HG02938 (cell line): ENCODE measurements around the gene MUC5B.
"Not testable (repeated sequence)": the region's sequence is repeated elsewhere in the genome, so short reads cannot be mapped to it uniquely, and the experiment has no call there.

Experiments used
- ATAC-seq: cut with Tn5 transposase; IDR thresholded peaks from one replicate; pipeline ENCODE4 v1.9.1; 2021; ENCODE audit warnings: mild to moderate bottlenecking, moderate library complexity; ENCODE audit not compliant: unreplicated experiment

Gene MUC5B

DNA sequence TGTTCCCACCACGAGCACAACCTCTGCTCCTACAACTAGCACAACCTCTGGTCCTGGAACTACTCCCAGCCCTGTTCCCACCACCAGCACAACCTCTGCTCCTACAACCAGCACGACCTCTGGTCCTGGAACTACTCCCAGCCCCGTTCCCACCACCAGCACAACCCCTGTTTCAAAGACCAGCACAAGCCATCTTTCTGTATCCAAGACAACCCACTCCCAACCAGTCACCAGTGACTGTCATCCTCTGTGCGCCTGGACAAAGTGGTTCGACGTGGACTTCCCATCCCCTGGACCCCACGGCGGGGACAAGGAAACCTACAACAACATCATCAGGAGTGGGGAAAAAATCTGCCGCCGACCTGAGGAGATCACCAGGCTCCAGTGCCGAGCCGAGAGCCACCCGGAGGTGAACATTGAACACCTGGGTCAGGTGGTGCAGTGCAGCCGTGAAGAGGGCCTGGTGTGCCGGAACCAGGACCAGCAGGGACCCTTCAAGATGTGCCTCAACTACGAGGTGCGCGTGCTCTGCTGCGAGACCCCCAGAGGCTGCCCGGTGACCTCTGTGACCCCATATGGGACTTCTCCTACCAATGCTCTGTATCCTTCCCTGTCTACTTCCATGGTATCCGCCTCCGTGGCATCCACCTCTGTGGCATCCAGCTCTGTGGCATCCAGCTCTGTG, 30.9 kb upstream of the MUC5B start:
- ATAC-seq: not testable (repeated sequence)

DNA sequence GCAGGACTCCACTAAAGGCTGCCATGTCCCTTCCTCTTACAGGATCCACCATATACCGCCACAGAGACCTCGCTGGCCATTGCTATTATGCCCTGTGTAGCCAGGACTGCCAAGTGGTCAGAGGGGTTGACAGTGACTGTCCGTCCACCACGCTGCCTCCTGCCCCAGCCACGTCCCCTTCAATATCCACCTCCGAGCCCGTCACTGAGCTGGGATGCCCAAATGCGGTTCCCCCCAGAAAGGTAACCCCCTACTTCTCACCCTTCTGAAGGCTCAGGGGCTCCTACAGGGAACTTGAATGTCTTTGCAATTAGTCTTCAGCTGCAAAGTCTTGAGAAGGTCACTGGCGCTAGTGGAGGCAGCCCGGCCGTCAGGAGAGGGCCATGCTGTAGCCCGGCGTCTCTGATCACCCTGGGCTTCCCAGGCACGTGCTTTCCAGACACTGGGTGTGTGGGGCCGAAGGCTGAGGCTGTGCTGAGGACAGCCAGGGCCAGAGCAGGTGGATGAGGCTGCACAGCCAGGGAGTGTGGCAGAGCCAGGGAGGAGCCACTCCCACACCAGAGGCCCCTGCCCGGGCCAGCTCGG, 30.0 kb upstream of the MUC5B start:
- no peak for ATAC-seq

DNA sequence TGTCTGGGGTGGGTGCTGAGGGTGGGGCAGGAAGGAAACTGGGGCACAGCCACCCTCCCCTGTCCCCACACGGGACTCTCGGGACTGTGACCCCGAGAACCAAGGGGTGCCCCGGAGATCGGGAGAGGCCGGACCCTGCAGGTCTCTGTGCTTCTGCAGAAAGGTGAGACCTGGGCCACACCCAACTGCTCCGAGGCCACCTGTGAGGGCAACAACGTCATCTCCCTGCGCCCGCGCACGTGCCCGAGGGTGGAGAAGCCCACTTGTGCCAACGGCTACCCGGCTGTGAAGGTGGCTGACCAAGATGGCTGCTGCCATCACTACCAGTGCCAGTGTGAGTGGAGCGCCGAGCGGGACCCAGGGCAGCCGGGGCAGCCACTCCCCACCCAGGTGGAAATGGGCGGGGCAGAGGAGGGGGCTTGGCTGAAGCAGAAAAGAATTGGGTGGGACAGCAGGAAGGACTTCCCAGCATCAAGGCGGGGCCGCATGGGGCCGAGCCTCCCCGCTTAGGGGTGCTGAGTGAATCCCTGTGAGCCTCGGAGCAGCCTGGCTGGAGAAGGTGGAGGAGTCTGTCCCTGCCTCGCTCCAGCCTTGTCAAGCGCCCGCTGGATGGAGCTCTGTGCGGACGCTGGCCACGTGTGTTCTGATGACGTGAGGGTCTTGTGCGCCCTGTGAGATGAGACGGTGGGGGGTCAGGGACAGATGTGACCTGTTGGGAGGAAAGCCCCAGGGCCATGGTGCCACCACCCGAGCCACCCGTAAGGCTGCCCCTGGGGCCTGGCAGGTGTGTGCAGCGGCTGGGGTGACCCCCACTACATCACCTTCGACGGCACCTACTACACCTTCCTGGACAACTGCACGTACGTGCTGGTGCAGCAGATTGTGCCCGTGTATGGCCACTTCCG, 29.3 kb upstream of the MUC5B start:
- no peak for ATAC-seq

DNA sequence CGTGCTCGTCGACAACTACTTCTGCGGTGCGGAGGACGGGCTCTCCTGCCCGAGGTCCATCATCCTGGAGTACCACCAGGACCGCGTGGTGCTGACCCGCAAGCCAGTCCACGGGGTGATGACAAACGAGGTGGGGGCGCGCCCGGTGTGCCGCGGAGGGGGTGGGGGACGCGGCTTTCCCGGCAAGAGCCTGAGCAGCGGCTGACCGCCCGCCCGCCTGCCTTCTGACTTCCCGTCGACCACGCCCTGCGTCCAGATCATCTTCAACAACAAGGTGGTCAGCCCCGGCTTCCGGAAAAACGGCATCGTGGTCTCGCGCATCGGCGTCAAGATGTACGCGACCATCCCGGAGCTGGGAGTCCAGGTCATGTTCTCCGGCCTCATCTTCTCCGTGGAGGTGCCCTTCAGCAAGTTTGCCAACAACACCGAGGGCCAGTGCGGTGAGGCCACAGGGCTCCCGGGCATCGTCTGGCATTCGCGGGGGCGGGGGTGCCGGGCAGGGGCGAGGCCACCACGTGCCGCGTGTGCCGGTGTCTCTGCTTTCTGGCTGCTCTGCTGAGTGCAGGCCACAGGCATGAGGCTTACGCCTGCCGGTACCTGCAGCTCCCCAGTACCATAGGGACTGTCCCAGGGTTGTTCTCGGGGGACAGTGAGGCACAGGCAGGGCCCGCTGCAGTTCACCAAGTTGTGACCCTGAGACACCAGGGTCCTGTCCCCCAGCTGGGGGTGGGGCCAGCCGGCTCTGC, 28.5 kb upstream of the MUC5B start:
- ATAC-seq: no peak

DNA sequence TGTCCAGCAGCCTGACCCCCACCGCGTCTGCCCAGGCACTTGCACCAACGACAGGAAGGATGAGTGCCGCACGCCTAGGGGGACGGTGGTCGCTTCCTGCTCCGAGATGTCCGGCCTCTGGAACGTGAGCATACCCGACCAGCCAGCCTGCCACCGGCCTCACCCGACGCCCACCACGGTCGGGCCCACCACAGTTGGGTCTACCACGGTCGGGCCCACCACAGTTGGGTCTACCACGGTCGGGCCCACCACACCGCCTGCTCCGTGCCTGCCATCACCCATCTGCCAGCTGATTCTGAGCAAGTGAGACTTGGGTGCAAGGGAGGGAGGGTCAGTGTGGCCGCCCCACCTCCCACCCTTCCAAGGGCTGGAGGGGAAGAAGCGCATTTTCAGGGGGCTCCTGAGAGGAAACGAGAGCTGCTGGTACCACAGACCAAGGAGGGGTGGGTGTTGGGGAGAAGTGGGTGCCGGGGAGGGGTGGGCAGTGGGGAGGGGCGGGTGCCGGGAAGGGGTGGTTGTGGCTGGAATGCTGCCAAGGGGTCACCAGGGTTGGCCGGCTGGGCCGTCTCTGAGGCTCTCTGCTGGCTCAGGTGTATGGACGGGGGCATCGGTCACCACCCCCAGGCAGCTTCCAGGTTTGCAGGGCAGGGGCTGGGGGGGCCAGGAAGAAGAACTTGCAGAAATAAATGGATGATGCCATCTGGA, 27.7 kb upstream of the MUC5B start:
- no peak for ATAC-seq

DNA sequence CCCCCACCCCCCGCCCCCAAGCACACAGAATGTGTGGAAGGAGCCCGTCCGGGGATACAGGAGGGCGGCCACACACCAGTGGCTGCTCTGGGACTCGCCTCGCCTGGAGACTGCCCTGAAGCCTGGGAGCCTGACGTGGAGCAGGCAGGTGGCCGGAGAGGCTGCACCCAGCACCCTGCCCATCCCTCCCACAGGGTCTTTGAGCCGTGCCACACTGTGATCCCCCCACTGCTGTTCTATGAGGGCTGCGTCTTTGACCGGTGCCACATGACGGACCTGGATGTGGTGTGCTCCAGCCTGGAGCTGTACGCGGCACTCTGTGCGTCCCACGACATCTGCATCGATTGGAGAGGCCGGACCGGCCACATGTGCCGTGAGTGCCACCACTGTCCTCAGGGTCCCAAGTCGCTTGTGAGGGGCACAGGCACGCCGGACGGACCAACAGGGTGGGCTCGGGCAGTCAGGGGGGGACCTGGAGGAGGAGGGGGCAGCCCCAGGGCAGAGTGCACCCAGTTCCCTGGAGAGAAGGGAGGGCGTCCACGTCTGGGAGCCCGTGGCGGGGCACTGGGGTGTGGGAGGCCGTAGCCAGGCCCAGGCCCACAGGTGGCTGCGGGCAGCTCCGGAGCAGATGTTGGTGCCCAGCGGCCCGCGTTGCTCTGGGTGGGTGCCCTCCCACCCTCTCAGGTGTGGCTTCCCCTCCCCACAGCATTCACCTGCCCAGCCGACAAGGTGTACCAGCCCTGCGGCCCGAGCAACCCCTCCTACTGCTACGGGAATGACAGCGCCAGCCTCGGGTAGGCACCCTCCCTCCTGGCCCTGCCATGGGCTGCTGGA, 27.0 kb upstream of the MUC5B start:
- no peak for ATAC-seq

DNA sequence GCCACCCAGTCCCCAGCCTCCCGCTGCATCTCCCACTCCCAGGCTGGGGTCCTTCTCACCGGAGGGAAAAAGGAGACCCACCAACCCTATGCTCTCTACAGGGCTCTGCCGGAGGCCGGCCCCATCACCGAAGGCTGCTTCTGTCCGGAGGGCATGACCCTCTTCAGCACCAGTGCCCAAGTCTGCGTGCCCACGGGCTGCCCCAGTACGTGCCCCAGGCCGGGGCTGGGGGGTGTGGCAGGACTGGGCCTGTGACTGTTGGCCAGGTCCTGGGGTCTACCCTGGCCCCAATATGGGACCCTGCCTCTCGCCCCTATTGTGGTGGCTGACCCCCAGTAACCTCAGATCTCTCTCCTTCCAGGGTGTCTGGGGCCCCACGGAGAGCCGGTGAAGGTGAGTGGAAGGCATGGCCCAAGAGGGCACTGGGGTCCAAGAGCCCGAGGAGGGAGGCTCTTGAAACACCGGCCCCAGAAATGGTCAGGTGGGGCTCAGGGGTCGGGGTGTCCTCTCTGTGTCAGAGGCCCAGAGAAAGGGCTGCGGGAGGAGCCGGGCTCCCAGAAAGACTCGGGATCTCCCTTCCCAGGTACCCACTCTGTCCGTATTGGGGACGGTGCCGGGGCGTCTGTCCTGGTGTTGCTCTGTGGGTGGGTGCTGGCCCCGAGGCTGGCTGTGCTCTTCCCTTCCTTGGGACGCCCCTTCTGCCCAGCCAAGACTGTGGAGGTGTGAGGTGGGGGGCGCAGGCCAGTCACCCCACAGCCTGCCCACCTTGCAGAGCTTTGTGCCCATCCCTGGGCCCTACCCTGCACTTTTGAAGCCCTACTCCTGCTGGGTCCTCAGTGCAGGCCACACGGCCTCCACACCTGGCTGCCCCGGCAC, 26.1 kb upstream of the MUC5B start:
- no peak for ATAC-seq

DNA sequence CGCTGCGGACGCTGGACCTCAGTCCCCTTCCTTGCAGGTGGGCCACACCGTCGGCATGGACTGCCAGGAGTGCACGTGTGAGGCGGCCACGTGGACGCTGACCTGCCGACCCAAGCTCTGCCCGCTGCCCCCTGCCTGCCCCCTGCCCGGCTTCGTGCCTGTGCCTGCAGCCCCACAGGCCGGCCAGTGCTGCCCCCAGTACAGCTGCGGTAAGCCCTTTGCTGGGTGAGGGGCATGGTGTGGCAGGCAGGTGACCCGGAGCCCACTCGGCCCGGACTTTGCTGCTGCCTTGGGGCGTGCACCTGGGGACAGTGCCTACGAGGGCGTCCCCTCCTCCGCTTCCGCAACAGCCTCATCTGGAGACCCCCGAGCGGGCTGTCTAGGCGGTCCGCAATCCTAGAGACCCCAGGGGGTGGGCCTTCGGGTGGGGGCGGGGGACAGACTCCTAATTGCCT, 25.4 kb upstream of the MUC5B start:
- ATAC-seq: no peak

DNA sequence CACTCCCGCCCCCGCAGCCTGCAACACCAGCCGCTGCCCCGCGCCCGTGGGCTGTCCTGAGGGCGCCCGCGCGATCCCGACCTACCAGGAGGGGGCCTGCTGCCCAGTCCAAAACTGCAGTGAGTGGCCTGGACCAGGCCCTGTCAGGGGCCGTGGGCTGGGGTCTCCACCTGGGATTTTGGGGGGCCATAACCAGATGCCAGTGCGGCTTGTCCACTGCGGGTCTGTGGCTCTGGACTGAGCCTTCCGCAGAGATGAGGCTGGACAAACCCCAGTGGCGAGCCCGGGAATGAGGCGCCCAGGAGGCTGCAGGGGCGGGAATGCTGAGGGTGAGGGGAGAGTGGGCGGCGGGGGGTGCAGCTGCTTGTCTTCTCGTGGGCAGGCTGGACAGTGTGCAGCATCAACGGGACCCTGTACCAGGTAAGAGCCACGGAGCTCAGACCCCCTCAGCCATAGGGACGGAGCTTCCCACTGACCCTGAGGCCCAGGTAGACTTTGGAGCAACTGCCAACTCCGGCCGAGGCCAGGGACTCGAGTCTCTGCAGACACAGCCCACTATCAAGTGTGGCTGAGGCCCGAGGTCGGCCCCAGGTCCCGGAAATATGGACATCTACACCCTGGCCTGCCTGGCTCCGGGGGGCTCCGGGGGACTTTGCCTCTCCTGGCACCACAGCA, 24.8 kb upstream of the MUC5B start:
- ATAC-seq: no peak

DNA sequence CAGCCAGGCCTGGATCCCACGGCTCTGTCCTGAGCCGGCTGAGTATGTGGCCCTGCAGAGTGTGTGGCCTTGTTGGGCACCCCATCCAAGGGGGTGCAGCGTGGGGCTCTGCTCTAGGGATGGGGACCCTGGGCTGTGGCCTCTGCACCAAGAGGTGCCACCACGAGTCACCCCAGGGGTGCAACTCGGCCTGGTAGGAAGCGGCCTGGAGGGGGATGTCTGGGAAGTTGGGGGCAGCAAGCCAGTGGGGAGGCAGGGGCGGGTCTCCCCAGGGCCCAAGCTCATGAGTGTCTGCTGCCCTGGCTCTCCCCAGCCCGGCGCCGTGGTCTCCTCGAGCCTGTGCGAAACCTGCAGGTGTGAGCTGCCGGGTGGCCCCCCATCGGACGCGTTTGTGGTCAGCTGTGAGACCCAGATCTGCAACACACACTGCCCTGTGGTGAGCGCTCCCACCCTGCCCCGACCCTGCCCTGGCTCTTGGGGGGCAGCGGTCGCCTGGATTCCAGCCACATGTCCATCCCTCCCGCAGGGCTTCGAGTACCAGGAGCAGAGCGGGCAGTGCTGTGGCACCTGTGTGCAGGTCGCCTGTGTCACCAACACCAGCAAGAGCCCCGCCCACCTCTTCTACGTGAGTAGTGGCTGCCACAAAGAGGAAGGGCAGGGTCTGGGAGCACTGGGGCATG, 24.2 kb upstream of the MUC5B start:
- no peak for ATAC-seq

DNA sequence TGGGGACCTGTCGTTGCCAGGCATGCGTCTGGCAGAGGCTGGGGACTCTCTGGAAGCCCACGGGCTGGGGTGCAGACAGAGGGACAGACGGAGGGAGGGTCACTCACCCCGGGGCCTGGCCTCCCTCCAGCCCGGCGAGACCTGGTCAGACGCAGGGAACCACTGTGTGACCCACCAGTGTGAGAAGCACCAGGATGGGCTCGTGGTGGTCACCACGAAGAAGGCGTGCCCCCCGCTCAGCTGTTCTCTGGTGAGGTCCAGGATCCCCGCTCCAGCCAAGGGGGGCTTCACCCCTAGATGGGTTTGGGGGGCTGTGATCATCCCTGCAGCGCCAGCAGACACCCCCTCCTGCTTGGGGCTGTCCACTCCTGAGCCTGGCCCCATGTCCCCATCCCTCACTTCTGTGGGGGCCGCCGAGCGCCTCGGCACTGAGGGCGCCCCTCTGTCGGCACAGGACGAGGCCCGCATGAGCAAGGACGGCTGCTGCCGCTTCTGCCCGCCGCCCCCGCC, 23.6 kb upstream of the MUC5B start:
- no peak for ATAC-seq

DNA sequence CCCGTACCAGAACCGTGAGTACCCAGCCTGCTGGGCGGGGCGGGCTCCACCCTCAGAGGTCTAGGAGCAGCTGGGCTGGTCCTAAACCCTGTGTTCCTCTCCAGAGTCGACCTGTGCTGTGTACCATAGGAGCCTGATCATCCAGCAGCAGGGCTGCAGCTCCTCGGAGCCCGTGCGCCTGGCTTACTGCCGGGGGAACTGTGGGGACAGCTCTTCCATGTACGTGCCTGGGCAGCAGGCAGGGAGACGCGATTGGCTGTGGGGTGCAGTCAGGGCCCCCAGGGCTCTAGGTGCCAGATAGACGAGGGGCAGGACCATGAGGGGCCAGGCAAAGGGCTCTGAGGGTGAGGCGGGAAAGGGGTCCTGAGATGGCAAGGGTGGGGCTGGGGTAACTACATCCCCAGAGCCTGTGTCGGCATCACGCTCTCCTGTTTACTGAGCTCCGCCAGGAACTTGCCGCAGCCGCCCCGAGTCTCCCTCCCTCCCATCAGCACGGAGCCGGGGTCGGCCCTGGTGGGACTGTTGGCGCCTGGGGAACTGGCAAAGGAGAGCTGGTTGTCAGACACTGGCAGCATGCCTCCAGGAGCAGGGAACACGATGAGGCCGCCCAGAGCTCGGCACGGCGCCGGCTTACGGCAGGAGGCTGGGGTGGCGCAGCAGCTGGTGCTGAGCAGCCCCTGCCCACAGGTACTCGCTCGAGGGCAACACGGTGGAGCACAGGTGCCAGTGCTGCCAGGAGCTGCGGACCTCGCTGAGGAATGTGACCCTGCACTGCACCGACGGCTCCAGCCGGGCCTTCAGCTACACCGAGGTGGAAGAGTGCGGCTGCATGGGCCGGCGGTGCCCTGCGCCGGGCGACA, 22.9 kb upstream of the MUC5B start:
- no peak for ATAC-seq

DNA sequence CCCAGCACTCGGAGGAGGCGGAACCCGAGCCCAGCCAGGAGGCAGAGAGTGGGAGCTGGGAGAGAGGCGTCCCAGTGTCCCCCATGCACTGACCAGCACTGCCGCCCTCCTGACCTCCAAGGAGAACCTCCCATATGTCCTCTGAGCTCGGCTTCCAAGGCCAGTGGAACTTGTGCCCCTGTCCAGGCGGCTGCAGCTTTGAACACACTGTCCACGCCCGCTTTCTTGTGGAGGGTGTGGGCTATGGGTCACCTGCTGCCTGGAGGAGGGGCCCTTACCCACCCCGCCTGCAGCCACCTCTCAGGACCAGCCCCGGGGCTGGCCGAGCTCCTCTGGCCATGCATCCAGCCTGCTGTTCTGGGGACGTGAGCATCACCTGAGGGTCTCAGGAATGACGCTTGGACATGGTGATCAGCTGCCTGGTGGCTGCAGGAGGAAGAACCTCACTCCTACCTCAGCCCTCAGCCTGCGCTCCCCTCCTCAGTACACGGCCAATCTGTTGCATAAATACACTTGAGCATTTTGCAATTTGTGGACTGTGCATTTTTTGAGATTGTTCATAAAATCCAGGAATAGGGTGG, 22.2 kb upstream of the MUC5B start:
- no peak for ATAC-seq

DNA sequence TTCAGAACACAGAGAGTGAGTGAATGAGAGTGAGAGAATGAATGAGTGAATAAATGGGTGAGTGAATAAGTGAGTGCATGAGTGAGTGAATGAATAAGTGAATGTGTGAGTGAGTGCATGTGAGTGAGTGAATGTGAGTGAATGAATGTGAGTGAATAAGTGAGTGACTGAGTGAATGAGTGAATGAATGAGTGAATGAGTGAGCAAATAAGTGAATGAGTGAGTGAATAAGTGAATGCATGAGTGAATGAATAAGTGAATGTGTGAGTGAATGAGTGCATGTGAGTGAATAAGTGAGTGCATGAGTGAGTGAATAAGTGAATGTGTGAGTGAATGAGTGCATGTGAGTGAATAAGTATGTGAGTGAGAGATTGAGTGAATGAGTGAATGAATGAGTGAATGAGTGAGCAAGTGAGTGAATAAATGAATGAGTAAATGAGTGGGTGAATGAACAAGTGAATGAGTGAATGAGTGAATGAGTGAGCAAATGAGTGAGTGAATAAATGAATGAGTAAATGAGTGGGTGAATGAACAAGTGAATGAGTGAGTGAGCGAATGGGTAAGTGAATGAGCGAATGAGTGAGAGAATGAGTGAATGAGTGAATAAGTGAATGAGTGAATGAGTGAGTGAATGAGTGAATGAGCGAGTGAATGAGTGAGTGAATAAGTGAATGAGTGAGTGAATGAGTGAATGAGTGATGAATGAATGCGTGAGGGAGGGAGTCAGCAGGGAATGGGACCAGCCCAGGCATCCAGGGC, 21.3 kb upstream of the MUC5B start:
- no peak for ATAC-seq

DNA sequence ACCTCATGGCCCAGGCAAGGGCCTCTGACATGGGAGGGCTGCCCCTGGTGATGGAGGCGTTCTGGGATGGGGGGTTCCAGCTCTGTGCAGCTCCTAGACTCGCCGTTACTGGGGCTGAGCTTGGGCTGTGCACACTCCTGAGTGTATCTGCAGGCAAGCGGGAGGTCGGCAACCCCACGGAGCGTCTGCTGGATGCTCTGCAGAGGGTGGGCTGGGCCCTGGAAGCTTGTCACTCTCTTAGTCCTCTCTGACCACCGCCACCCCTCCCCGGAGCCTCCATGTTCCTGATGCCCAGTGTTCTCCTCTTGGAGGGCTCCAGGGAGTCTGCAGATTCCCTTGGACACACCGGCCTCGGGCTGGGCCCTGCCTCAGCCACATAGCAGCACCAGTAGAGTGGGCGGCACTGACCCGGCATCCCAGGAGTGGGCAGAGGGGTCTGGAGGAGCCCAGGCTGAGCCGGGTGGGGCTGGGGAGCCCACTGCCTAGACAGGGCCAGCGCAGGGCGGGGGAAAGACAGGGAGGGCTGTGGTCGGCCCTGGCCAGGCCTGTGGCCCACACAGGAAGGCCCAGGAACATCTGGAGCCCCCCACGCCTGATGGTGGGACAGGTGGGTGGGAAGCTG, 20.6 kb upstream of the MUC5B start:
- no peak for ATAC-seq
